Measurements from ENCODE around the gene PCDHGB2.

Gene PCDHGB2

DNA sequence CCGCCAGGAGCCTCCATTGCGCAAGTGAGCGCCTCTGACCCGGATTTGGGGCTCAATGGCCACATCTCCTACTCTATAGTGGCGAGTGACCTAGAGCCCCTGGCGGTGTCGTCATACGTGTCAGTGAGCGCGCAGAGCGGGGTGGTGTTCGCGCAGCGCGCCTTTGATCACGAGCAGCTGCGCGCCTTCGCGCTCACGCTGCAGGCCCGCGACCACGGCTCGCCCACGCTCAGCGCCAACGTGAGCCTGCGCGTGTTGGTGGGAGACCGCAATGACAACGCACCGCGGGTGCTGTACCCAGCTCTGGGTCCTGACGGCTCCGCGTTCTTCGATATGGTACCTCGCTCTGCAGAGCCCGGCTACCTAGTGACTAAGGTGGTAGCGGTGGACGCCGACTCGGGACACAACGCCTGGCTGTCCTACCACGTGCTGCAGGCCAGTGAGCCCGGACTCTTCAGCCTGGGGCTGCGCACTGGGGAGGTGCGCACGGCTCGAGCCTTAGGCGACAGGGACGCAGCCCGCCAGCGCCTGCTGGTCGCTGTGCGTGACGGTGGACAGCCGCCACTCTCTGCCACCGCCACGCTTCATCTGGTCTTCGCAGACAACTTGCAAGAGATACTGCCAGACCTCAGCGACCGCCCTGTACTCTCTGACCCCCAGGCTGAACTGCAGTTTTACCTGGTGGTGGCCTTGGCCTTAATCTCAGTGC, 50.0 kb downstream of the PCDHGB2 start:
- FAIRE-seq = no peak
- no peak for TF ChIP-seq POLR2A (IDR thresholded peaks at IDR 0.05; ENCODE audit: low read depth, low read length)

DNA sequence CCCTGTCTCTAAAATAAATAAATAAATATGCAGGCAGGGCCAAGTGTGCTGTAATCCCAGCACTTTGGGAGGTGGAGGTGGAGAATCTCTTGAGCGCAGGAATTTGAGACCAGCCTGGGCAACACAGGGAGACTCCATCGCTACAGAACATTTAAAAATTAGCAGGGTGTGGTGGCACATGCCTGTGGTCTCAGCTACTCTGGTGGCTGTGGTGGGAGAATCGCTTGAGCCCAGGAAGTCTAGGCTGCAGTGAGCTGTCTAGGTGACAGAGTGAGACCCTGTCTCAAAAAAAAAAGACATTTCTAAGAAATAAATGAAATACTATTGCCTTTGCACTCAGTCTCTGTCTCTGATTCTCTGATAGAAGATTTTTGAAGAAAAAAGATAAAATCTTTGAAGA, 51.8 kb downstream of the PCDHGB2 start:
- FAIRE-seq (no peak), DNase-seq (ENCODE audit: insufficient read length, low spot score) (no peak)
- TF ChIP-seq POLR2A (IDR thresholded peaks at IDR 0.05; ENCODE audit: low read depth, low read length) = no peak

More for the DNA sequence above, 50.0 kb downstream of the PCDHGB2 start:
- no peak for DNase-seq (ENCODE audit: insufficient read length, low spot score)

All from H54 (cell line).